PC-9 (cell line): ENCODE results near the gene ZNF786. TPM values are rescaled to one million over a fixed set of nuclear protein-coding genes. Genes with fewer than 3 reads are reported as not detected.

Experiments used
- BruUV-seq: library from RNA; stranded (reverse); fragments of 400-500 nt; replicated peaks from 2 replicates; lab custom pipeline; 2021; lab: Mats Ljungman, UMichigan
- CTCF ChIA-PET: fragments of 300-600 bp; sonication (Branson Sonifier 250); formaldehyde crosslinking; loops from one replicate; lab custom pipeline; 2022; ENCODE audit warnings: antibody characterized with exemption; lab: Charles Lee
- POLR2A ChIA-PET: fragments of 300-600 bp; sonication (Branson Sonifier 250); formaldehyde crosslinking; loops from one replicate; lab custom pipeline; 2022; ENCODE audit warnings: antibody characterized with exemption; ENCODE audit not compliant: unreplicated experiment; lab: Charles Lee
- DNase-seq, 2 experiments: peaks; one replicate each; pipeline versions ENCODE4 v3.0.0 to v3.0.0-alpha.2; 2015 to 2022; ENCODE audit warnings: mixed read lengths in 1 of 2
- H2AFZ ChIP-seq: fragments of 200-600 bp; sonication (generic); 2 replicates; pipeline ENCODE4 v1.8.1; 2017; ENCODE audit warnings: antibody characterized with exemption
- H3F3A ChIP-seq: fragments of 200-600 bp; sonication (generic); 2 replicates; pipeline ENCODE4 v1.8.1; 2017; ENCODE audit warnings: antibody characterized with exemption, mild to moderate bottlenecking, low read depth; ENCODE audit not compliant: insufficient read depth
- H3K27ac ChIP-seq: fragments of 200-600 bp; sonication (generic); 2 replicates; pipeline ENCODE4 v1.6.1; 2016; ENCODE audit warnings: mixed run types
- H3K27me3 ChIP-seq: fragments of 200-600 bp; sonication (generic); 2 replicates; pipeline ENCODE4 v1.6.1; 2016; ENCODE audit warnings: low read depth, mixed run types; ENCODE audit not compliant: insufficient read depth
- H3K36me3 ChIP-seq: fragments of 200-600 bp; sonication (generic); 2 replicates; pipeline ENCODE4 v1.6.1; 2016; ENCODE audit warnings: low read depth, mixed run types
- H3K4me1 ChIP-seq: fragments of 200-600 bp; sonication (generic); replicated peaks from 2 replicates; pipeline ENCODE4 v1.6.1; 2016; ENCODE audit warnings: mixed run types; ENCODE audit not compliant: insufficient read depth
- H3K4me2 ChIP-seq: fragments of 200-600 bp; sonication (generic); 2 replicates; pipeline ENCODE4 v1.6.1; 2017; ENCODE audit warnings: mixed run types
- H3K4me3 ChIP-seq: fragments of 200-600 bp; sonication (generic); 2 replicates; pipeline ENCODE4 v1.6.1; 2016; ENCODE audit warnings: mixed run types
- H3K79me2 ChIP-seq: fragments of 200-600 bp; sonication (generic); 2 replicates; pipeline ENCODE4 v1.6.1; 2017; ENCODE audit warnings: low read depth, mixed run types
- H3K9me2 ChIP-seq: fragments of 200-600 bp; sonication (generic); 2 replicates; pipeline ENCODE4 v1.8.1; 2017; ENCODE audit warnings: mild to moderate bottlenecking; ENCODE audit not compliant: insufficient read depth
- H3K9me3 ChIP-seq: fragments of 200-600 bp; sonication (generic); 2 replicates; pipeline ENCODE4 v1.8.1; 2016; ENCODE audit warnings: low read depth; ENCODE audit not compliant: insufficient read depth
- H4K20me1 ChIP-seq: fragments of 200-600 bp; sonication (generic); 2 replicates; pipeline ENCODE4 v1.8.1; 2017; ENCODE audit not compliant: insufficient read depth
- EZH2 ChIP-seq: fragments of 200-600 bp; sonication (generic); IDR thresholded peaks from 2 replicates; pipeline ENCODE4 v1.8.0; 2017; ENCODE audit warnings: antibody characterized with exemption, low read depth
- intact Hi-C: fragments of 100-400 bp; cut with micrococcal nuclease; formaldehyde crosslinking; loops from one replicate; pipeline ENCODE4 v1.10.0; 2022; ENCODE audit not compliant: unreplicated experiment
- total RNA-seq: library from RNA; stranded (reverse); gene quantifications from 2 replicates; pipeline ENCODE4 v1.2.3, GENCODE V29; 2021
- TF ChIP-seq, protein P1 (sequence below): fragments of 200-600 bp; sonication (generic); conservative IDR thresholded peaks from 2 replicates; pipeline ENCODE4 v1.6.1; 2017; ENCODE audit warnings: mixed run types, antibody characterized with exemption, mild to moderate bottlenecking, moderate library complexity

The ZNF786 gene
- total RNA-seq, 1 experiment from 2014 or later, result 8.4 TPM

DNA sequence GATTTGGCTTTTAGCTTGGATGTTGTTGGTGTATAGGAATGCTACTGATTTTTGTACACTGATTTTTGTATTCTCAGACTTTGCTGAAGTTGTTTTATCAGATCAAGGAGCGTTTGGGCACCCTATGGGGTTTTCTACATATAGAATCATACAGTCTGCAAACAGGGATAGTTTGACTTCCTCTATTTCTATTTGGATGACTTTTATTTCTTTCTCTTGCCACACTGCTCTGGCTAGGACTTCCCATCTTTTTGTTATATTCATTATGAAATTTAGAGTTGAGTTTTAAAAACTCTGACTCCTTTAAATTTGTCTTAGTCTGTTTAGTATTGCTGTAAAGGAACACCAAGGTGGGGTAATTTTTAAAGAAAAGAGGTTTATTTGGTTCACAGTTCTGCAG lies 4.7 kb downstream of the ZNF786 start:
- ChIA-PET POLR2A (no interaction called here), CTCF (no interaction called here)
- H4K20me1 ChIP-seq, result no peaks in the 10 kb centered on the region
- H3K79me2 ChIP-seq, result peaks cover 32% of the 10 kb centered on the region
- no peak overlapping the region for H3K27ac ChIP-seq
- no peak overlapping the region for H3K4me2 ChIP-seq
- intact Hi-C loops, result no loop called here
- H2AFZ ChIP-seq, result no peak overlapping the region
- no peaks in the 10 kb centered on the region; the same call in 1 of the 2 replicates for H3K4me1 ChIP-seq
- DNase-seq, result no peak
- no peaks in the 10 kb centered on the region for H3K9me3 ChIP-seq
- no peak overlapping the region for H3K4me3 ChIP-seq
- H3K9me2 ChIP-seq, result no peaks in the 10 kb centered on the region
- 0 out of 2 replicates have a peak, but pooled peaks cover 5% of the 10 kb centered on the region for H3F3A ChIP-seq
- 0 out of 2 replicates have a peak, but pooled peaks cover 4% of the 10 kb centered on the region for H3K36me3 ChIP-seq
- no peaks in the 10 kb centered on the region for H3K27me3 ChIP-seq
- no TSS peak for BruUV-seq
- no peak for TF ChIP-seq EZH2
- TF ChIP-seq, protein P1, sequence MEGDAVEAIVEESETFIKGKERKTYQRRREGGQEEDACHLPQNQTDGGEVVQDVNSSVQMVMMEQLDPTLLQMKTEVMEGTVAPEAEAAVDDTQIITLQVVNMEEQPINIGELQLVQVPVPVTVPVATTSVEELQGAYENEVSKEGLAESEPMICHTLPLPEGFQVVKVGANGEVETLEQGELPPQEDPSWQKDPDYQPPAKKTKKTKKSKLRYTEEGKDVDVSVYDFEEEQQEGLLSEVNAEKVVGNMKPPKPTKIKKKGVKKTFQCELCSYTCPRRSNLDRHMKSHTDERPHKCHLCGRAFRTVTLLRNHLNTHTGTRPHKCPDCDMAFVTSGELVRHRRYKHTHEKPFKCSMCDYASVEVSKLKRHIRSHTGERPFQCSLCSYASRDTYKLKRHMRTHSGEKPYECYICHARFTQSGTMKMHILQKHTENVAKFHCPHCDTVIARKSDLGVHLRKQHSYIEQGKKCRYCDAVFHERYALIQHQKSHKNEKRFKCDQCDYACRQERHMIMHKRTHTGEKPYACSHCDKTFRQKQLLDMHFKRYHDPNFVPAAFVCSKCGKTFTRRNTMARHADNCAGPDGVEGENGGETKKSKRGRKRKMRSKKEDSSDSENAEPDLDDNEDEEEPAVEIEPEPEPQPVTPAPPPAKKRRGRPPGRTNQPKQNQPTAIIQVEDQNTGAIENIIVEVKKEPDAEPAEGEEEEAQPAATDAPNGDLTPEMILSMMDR, result no peak

DNA sequence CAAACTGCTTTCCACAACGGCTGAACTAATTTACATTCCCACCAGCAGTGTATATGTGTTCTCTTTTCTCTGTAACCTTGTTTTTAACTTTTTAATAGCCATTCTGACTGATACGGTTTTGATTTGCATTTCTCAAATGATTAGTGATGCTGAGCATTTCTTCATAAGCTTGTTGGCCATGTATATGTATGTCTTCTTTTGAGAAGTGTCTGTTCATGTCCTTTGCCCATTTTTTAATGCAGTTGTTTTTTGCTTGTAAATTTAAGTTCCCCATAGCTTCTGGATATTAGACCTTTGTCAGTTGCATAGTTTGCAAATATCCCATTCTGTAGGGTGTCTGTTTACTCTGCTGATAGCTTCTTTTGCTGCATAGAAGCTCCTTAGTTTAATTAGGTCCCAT lies 6.1 kb downstream of the ZNF786 start:
- Histone ChIP-seq H4K20me1 (no peaks in the 10 kb centered on the region), H3K36me3 (0 out of 2 replicates have a peak, but pooled peaks cover 4% of the 10 kb centered on the region), H3F3A (0 out of 2 replicates have a peak, but pooled peaks cover 5% of the 10 kb centered on the region), H3K9me3 (no peaks in the 10 kb centered on the region), H3K4me1 (no peaks in the 10 kb centered on the region; the same call in 1 of the 2 replicates), H3K27me3 (no peaks in the 10 kb centered on the region), H3K4me3 (no peak overlapping the region), H3K4me2 (no peak overlapping the region), H3K9me2 (no peaks in the 10 kb centered on the region), H2AFZ (no peak overlapping the region), H3K27ac (no peak overlapping the region), H3K79me2 (peaks cover 22% of the 10 kb centered on the region)
- TF ChIP-seq EZH2, result no peak
- TF ChIP-seq, protein P1, result no peak
- DNase-seq, result no peak
- intact Hi-C loops, result no loop called here
- CTCF ChIA-PET, result interaction anchor here (0.7 kb wide), 1 partner anchor 234 kb away, joined by 10 read pairs; no protein-coding TSS in a partner anchor
- BruUV-seq, result no TSS peak
- POLR2A ChIA-PET, result interaction anchor here (0.7 kb wide), 1 partner anchor 71 kb away, joined by 4 read pairs; no protein-coding TSS in a partner anchor

DNA sequence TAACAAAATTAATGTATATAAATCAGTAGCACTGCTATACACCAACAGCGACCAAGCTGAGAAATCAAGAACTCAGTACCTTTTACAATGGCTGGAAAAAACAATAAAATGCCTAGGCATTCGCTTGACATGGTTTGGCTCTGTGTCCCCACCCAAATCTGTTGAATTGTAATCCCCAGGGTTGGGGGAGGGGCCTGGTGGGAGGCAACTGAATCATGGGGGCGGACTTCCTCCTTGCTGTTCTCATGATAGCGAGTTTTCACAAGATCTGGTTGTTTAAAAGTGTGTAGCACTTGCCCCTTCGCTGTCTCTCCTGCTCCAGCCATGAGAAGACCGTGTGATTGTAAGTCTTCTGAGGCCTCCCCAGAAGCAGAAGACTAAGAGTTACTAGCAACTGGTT lies 8.6 kb downstream of the ZNF786 start:
- Histone ChIP-seq H4K20me1 (no peaks in the 10 kb centered on the region), H3K9me2 (no peaks in the 10 kb centered on the region), H3K4me3 (no peak overlapping the region), H3K36me3 (0 out of 2 replicates have a peak, but pooled peaks cover 4% of the 10 kb centered on the region), H3K9me3 (no peaks in the 10 kb centered on the region), H3K4me1 (no peaks in the 10 kb centered on the region), H2AFZ (no peak overlapping the region), H3K27me3 (no peaks in the 10 kb centered on the region), H3F3A (0 out of 2 replicates have a peak, but pooled peaks cover 5% of the 10 kb centered on the region), H3K4me2 (no peak overlapping the region), H3K27ac (no peak overlapping the region), H3K79me2 (no peaks in the 10 kb centered on the region)
- DNase-seq, result no peak
- no peak for TF ChIP-seq EZH2
- TF ChIP-seq, protein P1, result no peak
- ChIA-PET CTCF (no interaction called here), POLR2A (interaction anchor here (0.7 kb wide), 1 partner anchor 577 kb away, joined by 3 read pairs; no protein-coding TSS in a partner anchor)
- intact Hi-C loops, result no loop called here
- BruUV-seq, result no TSS peak
